NT2/D1 (cell line): ENCODE data around the gene CPXM2.

Experiments
- SUZ12 ChIP-seq: IDR thresholded peaks from 2 replicates; pipeline ENCODE4 v1.6.1; 2011; ENCODE audit not compliant: insufficient read length, insufficient read depth; ENCODE audit errors: extremely low read depth
- ZNF274 ChIP-seq: IDR thresholded peaks from 2 replicates; pipeline ENCODE4 v1.6.1; 2011; ENCODE audit warnings: mild to moderate bottlenecking, low read depth, low read length

GRCh38 chr10:123795846-123796590 lies 95.6 kb downstream of the CPXM2 start:
- TF ChIP-seq ZNF274 (no peak), SUZ12 (no peak)
